H1 (cell line): ENCODE measurements around the gene GUCY1A1. TPM values are rescaled to one million over a fixed set of nuclear protein-coding genes. Genes with fewer than 3 reads are reported as not detected.

Source experiments
- CHD1 ChIP-seq: IDR thresholded peaks from 2 replicates; pipeline ENCODE4 v1.6.1; 2012; ENCODE audit warnings: low read depth, low read length, improper control_type of control experiment
- CREB1 ChIP-seq: IDR thresholded peaks from 2 replicates; pipeline ENCODE4 v1.6.1; 2012; ENCODE audit warnings: inconsistent platforms
- KDM4A ChIP-seq: IDR thresholded peaks from one replicate; pipeline ENCODE4 v1.7.1; 2012; ENCODE audit warnings: low read depth, mild to moderate bottlenecking, moderate library complexity, low read length, inconsistent platforms; ENCODE audit not compliant: severe bottlenecking
- POU5F1 ChIP-seq: IDR thresholded peaks from 2 replicates; pipeline ENCODE4 v1.6.1; 2011; ENCODE audit warnings: low read depth, mild to moderate bottlenecking, low read length, moderate library complexity
- TAF7 ChIP-seq: optimal IDR thresholded peaks from 2 replicates; pipeline ENCODE3; 2011; ENCODE audit warnings: low read depth, mild to moderate bottlenecking, inconsistent platforms, low read length, moderate library complexity, borderline replicate concordance
- polyA plus RNA-seq, 7 experiments: library from polyadenylated mRNA; depleted of rRNA in 3 of 7; stranded (reverse) in 5 of 7; unstranded in 2 of 7; fragments of >200 nt in 5 of 7; fragments of 200-250 nt in 2 of 7; gene quantifications; 1 replicate in 5 of 7; 2 replicates in 1 of 7; 4 replicates in 1 of 7; pipeline versions ENCODE4 v1.2.1 to v1.2.3, GENCODE V29; 2011 to 2013; ENCODE audit warnings: missing spikeins in 2 of 7, mixed read lengths in 2 of 7
- total RNA-seq: library from RNA; stranded (reverse); fragmentation: NEBNext Ultra II Directional; extraction: Animal tissue kit (Norgen Biotek cat#: 25700); gene quantifications from 2 replicates; pipeline ENCODE4 v1.2.1, GENCODE V29; 2021
- TF ChIP-seq, protein P1 (sequence below): fragments of 300-600 bp; sonication (generic); IDR thresholded peaks from 2 replicates; pipeline ENCODE4 v1.7.1; 2012; ENCODE audit warnings: low read length, moderate library complexity, mild to moderate bottlenecking, inconsistent platforms; ENCODE audit not compliant: insufficient replicate concordance
- TF ChIP-seq, protein P2 (sequence below): IDR thresholded peaks from 2 replicates; pipeline ENCODE4 v1.6.1; 2012; ENCODE audit warnings: low read length, inconsistent platforms

GUCY1A1 gene
- total and polyA plus RNA-seq, 2 of the 8 experiments (the other 6 are each of a cell fraction or from before 2014, with no cell fraction given): not detected

DNA sequence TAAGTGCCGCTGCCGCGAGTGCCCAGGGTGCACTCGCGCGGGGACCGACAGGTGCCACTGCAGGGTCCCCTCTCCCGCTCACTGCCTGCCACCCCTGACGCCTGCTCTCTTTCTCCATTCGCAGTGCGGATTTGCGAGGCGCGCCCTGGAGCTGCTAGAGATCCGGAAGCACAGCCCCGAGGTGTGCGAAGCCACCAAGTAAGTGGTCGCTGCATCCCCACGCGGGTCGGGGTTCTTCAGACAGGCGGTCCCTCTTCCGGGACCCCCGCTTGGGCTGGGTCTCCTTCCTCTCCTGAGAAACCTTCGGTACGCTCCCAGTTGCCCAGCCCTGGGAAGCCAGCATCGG, 547 bp downstream of the GUCY1A1 start (continued):
- TF ChIP-seq, protein P1, sequence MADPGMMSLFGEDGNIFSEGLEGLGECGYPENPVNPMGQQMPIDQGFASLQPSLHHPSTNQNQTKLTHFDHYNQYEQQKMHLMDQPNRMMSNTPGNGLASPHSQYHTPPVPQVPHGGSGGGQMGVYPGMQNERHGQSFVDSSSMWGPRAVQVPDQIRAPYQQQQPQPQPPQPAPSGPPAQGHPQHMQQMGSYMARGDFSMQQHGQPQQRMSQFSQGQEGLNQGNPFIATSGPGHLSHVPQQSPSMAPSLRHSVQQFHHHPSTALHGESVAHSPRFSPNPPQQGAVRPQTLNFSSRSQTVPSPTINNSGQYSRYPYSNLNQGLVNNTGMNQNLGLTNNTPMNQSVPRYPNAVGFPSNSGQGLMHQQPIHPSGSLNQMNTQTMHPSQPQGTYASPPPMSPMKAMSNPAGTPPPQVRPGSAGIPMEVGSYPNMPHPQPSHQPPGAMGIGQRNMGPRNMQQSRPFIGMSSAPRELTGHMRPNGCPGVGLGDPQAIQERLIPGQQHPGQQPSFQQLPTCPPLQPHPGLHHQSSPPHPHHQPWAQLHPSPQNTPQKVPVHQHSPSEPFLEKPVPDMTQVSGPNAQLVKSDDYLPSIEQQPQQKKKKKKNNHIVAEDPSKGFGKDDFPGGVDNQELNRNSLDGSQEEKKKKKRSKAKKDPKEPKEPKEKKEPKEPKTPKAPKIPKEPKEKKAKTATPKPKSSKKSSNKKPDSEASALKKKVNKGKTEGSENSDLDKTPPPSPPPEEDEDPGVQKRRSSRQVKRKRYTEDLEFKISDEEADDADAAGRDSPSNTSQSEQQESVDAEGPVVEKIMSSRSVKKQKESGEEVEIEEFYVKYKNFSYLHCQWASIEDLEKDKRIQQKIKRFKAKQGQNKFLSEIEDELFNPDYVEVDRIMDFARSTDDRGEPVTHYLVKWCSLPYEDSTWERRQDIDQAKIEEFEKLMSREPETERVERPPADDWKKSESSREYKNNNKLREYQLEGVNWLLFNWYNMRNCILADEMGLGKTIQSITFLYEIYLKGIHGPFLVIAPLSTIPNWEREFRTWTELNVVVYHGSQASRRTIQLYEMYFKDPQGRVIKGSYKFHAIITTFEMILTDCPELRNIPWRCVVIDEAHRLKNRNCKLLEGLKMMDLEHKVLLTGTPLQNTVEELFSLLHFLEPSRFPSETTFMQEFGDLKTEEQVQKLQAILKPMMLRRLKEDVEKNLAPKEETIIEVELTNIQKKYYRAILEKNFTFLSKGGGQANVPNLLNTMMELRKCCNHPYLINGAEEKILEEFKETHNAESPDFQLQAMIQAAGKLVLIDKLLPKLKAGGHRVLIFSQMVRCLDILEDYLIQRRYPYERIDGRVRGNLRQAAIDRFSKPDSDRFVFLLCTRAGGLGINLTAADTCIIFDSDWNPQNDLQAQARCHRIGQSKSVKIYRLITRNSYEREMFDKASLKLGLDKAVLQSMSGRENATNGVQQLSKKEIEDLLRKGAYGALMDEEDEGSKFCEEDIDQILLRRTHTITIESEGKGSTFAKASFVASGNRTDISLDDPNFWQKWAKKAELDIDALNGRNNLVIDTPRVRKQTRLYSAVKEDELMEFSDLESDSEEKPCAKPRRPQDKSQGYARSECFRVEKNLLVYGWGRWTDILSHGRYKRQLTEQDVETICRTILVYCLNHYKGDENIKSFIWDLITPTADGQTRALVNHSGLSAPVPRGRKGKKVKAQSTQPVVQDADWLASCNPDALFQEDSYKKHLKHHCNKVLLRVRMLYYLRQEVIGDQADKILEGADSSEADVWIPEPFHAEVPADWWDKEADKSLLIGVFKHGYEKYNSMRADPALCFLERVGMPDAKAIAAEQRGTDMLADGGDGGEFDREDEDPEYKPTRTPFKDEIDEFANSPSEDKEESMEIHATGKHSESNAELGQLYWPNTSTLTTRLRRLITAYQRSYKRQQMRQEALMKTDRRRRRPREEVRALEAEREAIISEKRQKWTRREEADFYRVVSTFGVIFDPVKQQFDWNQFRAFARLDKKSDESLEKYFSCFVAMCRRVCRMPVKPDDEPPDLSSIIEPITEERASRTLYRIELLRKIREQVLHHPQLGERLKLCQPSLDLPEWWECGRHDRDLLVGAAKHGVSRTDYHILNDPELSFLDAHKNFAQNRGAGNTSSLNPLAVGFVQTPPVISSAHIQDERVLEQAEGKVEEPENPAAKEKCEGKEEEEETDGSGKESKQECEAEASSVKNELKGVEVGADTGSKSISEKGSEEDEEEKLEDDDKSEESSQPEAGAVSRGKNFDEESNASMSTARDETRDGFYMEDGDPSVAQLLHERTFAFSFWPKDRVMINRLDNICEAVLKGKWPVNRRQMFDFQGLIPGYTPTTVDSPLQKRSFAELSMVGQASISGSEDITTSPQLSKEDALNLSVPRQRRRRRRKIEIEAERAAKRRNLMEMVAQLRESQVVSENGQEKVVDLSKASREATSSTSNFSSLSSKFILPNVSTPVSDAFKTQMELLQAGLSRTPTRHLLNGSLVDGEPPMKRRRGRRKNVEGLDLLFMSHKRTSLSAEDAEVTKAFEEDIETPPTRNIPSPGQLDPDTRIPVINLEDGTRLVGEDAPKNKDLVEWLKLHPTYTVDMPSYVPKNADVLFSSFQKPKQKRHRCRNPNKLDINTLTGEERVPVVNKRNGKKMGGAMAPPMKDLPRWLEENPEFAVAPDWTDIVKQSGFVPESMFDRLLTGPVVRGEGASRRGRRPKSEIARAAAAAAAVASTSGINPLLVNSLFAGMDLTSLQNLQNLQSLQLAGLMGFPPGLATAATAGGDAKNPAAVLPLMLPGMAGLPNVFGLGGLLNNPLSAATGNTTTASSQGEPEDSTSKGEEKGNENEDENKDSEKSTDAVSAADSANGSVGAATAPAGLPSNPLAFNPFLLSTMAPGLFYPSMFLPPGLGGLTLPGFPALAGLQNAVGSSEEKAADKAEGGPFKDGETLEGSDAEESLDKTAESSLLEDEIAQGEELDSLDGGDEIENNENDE: no peak
- TF ChIP-seq CHD1 (no peak), TAF7 (no peak), POU5F1 (no peak), KDM4A (peak; percentile 72), CREB1 (no peak)
- TF ChIP-seq, protein P2, sequence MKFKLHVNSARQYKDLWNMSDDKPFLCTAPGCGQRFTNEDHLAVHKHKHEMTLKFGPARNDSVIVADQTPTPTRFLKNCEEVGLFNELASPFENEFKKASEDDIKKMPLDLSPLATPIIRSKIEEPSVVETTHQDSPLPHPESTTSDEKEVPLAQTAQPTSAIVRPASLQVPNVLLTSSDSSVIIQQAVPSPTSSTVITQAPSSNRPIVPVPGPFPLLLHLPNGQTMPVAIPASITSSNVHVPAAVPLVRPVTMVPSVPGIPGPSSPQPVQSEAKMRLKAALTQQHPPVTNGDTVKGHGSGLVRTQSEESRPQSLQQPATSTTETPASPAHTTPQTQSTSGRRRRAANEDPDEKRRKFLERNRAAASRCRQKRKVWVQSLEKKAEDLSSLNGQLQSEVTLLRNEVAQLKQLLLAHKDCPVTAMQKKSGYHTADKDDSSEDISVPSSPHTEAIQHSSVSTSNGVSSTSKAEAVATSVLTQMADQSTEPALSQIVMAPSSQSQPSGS: no peak
